ENCODE results near the gene TCAIM. TPM values are rescaled to one million over a fixed set of nuclear protein-coding genes. Genes with fewer than 3 reads are reported as not detected.

TCAIM gene
- total RNA-seq, 4 donors from 2014 or later, result 26.2 to 33.3 (median 27.7) TPM

DNA sequence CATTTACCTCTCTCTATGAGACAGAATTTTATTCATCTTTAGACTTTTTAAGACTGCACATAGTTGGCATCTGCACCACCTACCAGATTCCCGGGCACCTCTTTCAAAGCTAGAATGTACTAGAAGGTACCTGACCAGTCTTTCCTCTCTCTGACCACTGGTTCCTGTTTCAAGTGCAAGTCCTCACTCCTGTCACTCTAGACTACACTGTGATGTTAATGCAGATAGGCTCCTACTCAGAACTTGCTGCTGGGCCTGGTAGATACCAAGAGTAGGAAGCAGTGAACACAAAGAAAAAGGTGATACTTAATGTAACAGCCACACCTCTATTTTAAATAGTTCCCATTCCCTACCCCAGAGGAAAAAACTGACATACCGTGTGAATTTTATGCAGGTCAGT lies 8.1 kb upstream of the TCAIM start:
- Histone ChIP-seq H3K27ac (no peak overlapping the region), H3K4me3 (replicated peaks in 1 of 3) (no peak overlapping the region), H3K36me3 (no peaks in the 10 kb centered on the region), H3K9me3 (no peaks in the 10 kb centered on the region), H3K27me3 (no peaks in the 10 kb centered on the region), H3K4me1 (no peaks in the 10 kb centered on the region)
- intact Hi-C loops (cut with DNase I), result loop anchor here (10.0 kb wide), 1 partner anchor 184 kb away; no protein-coding TSS in a partner anchor
- WGBS, 2 donors, result 78 to 86% methylated on average over 2 of the region's 2 CpGs
- DNase-seq, result no peak
- TF ChIP-seq POLR2A (IDR thresholded peaks at IDR 0.05), result no peak
- TF ChIP-seq, protein P1, sequence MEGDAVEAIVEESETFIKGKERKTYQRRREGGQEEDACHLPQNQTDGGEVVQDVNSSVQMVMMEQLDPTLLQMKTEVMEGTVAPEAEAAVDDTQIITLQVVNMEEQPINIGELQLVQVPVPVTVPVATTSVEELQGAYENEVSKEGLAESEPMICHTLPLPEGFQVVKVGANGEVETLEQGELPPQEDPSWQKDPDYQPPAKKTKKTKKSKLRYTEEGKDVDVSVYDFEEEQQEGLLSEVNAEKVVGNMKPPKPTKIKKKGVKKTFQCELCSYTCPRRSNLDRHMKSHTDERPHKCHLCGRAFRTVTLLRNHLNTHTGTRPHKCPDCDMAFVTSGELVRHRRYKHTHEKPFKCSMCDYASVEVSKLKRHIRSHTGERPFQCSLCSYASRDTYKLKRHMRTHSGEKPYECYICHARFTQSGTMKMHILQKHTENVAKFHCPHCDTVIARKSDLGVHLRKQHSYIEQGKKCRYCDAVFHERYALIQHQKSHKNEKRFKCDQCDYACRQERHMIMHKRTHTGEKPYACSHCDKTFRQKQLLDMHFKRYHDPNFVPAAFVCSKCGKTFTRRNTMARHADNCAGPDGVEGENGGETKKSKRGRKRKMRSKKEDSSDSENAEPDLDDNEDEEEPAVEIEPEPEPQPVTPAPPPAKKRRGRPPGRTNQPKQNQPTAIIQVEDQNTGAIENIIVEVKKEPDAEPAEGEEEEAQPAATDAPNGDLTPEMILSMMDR (IDR thresholded peaks at IDR 0.05), result no peak

DNA sequence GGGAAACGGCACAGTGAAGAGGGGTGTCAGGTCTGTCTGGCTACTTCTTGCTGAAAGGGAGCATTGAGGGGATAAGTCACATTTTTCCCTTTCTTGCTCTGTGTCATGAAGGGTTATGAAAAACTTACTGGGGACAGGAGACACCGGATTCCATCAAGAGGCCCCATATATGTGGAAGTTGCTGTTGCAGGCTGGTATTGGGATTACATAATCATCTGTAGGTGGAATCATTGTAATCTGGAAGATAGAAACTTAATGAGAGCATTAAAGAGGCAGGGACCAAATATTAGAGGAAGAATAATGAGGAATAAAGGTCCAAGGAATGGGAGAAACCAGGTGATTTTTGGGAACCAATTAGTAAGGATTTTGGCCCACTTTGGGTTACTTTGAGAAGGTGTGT lies 4.2 kb upstream of the TCAIM start:
- no peaks in the 10 kb centered on the region for H3K27me3 ChIP-seq
- H3K4me1 ChIP-seq, result peaks cover 4 to 5% of the 10 kb centered on the region in 2 donors
- H3K36me3 ChIP-seq, result no peaks in the 10 kb centered on the region
- intact Hi-C loops (cut with DNase I), result loop anchor here (10.0 kb wide), 1 partner anchor 180 kb away; no protein-coding TSS in a partner anchor
- DNase-seq, result no peak
- H3K27ac ChIP-seq, result no peak overlapping the region
- H3K4me3 ChIP-seq (replicated peaks in 1 of 3), result no peak overlapping the region
- TF ChIP-seq, protein P1 (IDR thresholded peaks at IDR 0.05), result no peak
- no peak for TF ChIP-seq POLR2A (IDR thresholded peaks at IDR 0.05)
- WGBS, 2 donors, result 82 to 89% methylated on average over 2 of the region's 2 CpGs
- no peaks in the 10 kb centered on the region for H3K9me3 ChIP-seq

DNA sequence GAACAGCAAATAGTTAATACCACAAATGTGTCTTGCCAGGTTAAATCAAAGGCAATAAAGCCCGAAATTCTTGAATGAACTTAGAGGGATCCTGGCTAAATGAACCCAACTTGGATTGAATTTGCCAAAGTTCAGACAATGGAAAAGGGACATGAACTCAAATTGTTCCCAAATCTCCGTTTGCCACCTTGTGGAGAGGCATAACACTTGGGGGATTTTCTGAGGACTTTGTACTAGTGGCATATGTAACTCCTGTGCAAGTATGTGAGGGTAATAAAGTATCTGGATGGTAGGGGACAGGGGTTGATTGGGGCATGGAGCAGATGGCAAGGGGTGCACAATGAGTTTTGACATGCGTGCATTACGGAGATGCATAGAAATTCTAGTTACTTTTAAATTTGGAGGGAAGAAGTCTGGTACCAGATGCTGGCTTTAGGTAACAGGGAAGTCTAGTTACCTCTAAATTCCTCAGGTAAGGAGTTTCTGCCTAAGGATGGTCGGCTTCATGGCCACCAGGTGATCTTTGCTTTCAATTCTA lies 1.2 kb upstream of the TCAIM start:
- Histone ChIP-seq H3K27me3 (no peaks in the 10 kb centered on the region), H3K4me1 (peaks cover 4 to 22% of the 10 kb centered on the region in 2 donors), H3K27ac (peak overlapping the region; percentile 61 to 99 (median 90)), H3K4me3 (replicated peaks in 1 of 3) (peak overlapping the region in 2 of 3 donors; percentile 55 to 90), H3K9me3 (no peaks in the 10 kb centered on the region), H3K36me3 (no peaks in the 10 kb centered on the region)
- no peak for DNase-seq
- intact Hi-C loops (cut with DNase I), result loop anchor here (10.0 kb wide), 1 partner anchor 177 kb away; no protein-coding TSS in a partner anchor
- TF ChIP-seq POLR2A (IDR thresholded peaks at IDR 0.05), result no peak
- TF ChIP-seq, protein P1 (IDR thresholded peaks at IDR 0.05), result no peak
- WGBS, 2 donors, result 54 to 58% methylated on average over 5 of the region's 5 CpGs

DNA sequence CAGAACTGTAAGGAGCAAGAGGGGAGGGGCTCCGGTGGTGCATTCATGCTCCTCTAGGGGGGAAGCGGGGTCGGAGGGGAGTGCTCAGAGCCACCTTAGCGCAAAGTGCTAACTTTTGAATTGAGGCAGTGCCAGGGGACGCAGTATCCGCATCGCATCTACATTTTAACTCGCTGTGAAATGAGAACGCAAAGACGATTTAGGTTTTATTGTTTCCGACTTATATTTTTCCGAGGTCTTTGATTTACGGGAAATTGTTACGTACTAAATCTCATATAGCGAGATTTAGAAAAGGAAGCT lies 212 bp downstream of the TCAIM start:
- Histone ChIP-seq H3K9me3 (no peaks in the 10 kb centered on the region), H3K27me3 (no peaks in the 10 kb centered on the region), H3K4me3 (replicated peaks in 1 of 3) (peak overlapping the region; percentile 34 to 90 (median 55)), H3K36me3 (no peaks in the 10 kb centered on the region), H3K27ac (peak overlapping the region; percentile 61 to 99 (median 90)), H3K4me1 (peaks cover 10 to 26% of the 10 kb centered on the region in 2 donors)
- 0 to 1% methylated on average over 15 of the region's 15 CpGs for WGBS, 2 donors
- DNase-seq, result no peak
- intact Hi-C loops (cut with DNase I), result loop anchor here (10.0 kb wide), 1 partner anchor 176 kb away; no protein-coding TSS in a partner anchor
- TF ChIP-seq, protein P1 (IDR thresholded peaks at IDR 0.05), result peak in 1 of 6 experiments; percentile 13
- no peak for TF ChIP-seq POLR2A (IDR thresholded peaks at IDR 0.05)

DNA sequence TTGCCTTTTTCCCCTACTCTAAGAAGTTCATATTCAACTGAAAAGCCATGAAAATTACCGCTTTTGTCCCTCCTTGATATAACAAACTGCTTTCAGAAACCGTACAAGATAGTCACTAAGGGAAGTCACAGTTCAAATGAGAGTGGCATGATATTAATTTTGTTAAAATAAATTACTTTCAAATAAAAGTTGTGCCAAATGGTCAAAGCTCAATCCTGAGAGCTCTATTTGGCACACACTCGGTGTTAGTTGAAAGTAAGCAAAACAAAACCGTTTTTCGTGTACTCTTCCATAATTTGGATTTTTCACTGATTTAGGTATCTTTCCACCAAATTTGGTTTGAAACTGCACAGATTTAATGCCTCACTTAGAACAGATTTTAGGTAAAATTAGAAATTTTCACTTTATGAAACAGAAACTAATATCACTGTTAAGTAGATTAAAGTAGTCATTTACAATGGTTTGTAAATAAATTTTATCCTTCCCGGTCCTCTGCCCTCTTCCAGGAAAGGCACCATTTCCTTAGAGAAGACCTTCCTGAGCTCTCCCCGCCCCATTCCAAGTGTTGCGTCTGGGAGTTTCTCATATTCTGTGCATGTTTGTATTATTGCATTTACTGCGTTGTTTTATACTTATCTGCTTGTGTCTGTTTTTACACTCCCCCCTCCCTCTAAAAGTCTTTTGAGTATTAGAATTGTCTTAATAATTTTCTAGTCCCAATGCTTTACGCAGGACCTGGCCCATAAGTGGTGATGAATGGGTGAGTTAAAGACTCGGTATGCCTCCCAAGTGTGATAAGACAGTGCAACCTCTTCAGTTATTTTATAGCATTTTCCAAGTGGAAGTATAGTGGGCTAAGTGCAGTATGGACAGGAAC lies 853 bp downstream of the TCAIM start:
- no peak for DNase-seq
- Histone ChIP-seq H3K4me3 (replicated peaks in 1 of 3) (peak overlapping the region; percentile 34 to 90 (median 55)), H3K4me1 (peaks cover 10 to 26% of the 10 kb centered on the region in 2 donors), H3K36me3 (no peaks in the 10 kb centered on the region), H3K27me3 (no peaks in the 10 kb centered on the region), H3K27ac (peak overlapping the region; percentile 61 to 99 (median 90)), H3K9me3 (no peaks in the 10 kb centered on the region)
- intact Hi-C loops (cut with DNase I), result loop anchor here (10.0 kb wide), 1 partner anchor 175 kb away; no protein-coding TSS in a partner anchor
- 33 to 34% methylated on average over 11 of the region's 11 CpGs for WGBS, 2 donors
- TF ChIP-seq, protein P1 (IDR thresholded peaks at IDR 0.05), result no peak
- TF ChIP-seq POLR2A (IDR thresholded peaks at IDR 0.05), result no peak

All from thyroid gland (tissue), 4 donors.